ENCODE measurements around the gene APOD. TPM values are rescaled to one million over a fixed set of nuclear protein-coding genes. Genes with fewer than 3 reads are reported as not detected.

The APOD gene
- total RNA-seq, 2 experiments from 2014 or later = not detected

GRCh38 chr3:195556390-195556789 is 27.4 kb downstream of the APOD start:
- Mint-ChIP-seq H3K27ac (no peak overlapping the region), H3K36me3 (no peaks in the 10 kb centered on the region), H3K4me1 (peaks cover 42% of the 10 kb centered on the region), H3K9me3 (no peaks in the 10 kb centered on the region), H3K4me3 (no peak overlapping the region), H3K27me3 (no peaks in the 10 kb centered on the region)
- peak; percentile 31 for DNase-seq

GRCh38 chr3:195555110-195555509 is 28.6 kb downstream of the APOD start:
- Mint-ChIP-seq H3K4me1 (peaks cover 53% of the 10 kb centered on the region), H3K9me3 (no peaks in the 10 kb centered on the region), H3K4me3 (no peak overlapping the region), H3K27me3 (no peaks in the 10 kb centered on the region), H3K36me3 (no peaks in the 10 kb centered on the region), H3K27ac (peak overlapping the region; percentile 2)
- no peak for DNase-seq

- no peak for DNase-seq
- H3K4me3 Mint-ChIP-seq = no peak overlapping the region
- no peaks in the 10 kb centered on the region for H3K36me3 Mint-ChIP-seq
- H3K4me1 Mint-ChIP-seq = peaks cover 55% of the 10 kb centered on the region
- H3K27ac Mint-ChIP-seq = no peak overlapping the region
- no peaks in the 10 kb centered on the region for H3K9me3 Mint-ChIP-seq
- H3K27me3 Mint-ChIP-seq = no peaks in the 10 kb centered on the region
Measured at GRCh38 chr3:195554458-195554857, 29.3 kb downstream of the APOD start.

DNA sequence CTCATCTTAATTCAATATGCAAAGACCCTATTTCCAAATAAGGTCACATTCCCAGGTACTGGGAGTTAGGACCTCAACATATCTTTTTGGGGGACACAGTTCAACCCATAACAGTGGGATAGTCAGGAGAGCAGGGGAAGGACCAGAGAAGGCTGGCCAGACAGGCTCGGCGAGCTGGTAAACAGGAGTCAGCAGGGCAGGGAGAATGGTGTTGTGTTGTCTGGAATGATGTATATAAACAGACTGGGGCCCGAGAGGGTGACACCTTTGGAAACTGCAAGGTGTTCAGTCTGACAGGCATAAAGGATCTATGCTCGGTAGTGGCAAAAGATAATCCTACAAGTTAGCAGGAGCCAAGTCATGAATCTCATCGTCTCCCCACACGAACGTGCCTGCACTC is 30.5 kb downstream of the APOD start:
- Mint-ChIP-seq H3K9me3 (no peaks in the 10 kb centered on the region), H3K27me3 (no peaks in the 10 kb centered on the region), H3K36me3 (no peaks in the 10 kb centered on the region), H3K4me1 (peaks cover 56% of the 10 kb centered on the region), H3K27ac (peak overlapping the region; percentile 20), H3K4me3 (no peak overlapping the region)
- DNase-seq = no peak

DNA sequence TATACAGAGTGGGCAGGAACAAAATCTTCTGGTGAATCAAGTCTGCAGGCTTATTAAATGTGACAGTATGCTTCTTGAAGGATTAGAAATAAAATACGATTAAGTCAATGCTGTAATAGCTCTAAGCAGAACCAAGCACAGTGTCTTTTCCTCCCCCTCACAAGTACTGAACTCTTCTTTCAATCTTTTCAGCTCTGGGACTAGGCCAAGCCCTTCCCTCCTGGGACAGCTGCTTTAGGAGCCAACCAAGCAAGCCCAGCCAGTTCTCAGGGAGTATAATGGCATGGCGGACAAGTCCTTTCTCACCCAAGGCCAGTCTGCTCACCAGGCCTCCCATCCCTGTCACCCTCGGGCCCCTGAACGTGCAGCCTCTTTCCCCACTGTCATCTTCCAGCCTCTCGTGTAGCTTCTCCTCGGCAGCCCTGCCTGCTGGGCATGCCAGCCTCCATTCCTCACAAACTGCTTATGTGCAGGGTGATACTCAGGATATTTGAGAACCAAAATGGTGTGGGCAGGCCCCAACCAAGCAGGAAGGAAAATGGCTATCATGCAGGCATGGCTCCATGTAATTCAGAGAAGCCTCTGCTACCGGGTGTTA is 32.3 kb downstream of the APOD start:
- H3K27me3 Mint-ChIP-seq = no peaks in the 10 kb centered on the region
- no peaks in the 10 kb centered on the region for H3K36me3 Mint-ChIP-seq

GRCh38 chr3:195550723-195551122 is 33.0 kb downstream of the APOD start:
- Mint-ChIP-seq H3K4me1 (peaks cover 71% of the 10 kb centered on the region), H3K4me3 (peak overlapping the region; percentile 62), H3K27me3 (no peaks in the 10 kb centered on the region), H3K27ac (peak overlapping the region; percentile 84), H3K36me3 (peaks cover 3% of the 10 kb centered on the region), H3K9me3 (no peaks in the 10 kb centered on the region)
- DNase-seq = peak; percentile 51

More for the DNA sequence above, 32.3 kb downstream of the APOD start:
- Mint-ChIP-seq H3K4me3 (no peak overlapping the region), H3K9me3 (no peaks in the 10 kb centered on the region), H3K4me1 (peaks cover 68% of the 10 kb centered on the region), H3K27ac (peak overlapping the region; percentile 68)
- DNase-seq = no peak

DNA sequence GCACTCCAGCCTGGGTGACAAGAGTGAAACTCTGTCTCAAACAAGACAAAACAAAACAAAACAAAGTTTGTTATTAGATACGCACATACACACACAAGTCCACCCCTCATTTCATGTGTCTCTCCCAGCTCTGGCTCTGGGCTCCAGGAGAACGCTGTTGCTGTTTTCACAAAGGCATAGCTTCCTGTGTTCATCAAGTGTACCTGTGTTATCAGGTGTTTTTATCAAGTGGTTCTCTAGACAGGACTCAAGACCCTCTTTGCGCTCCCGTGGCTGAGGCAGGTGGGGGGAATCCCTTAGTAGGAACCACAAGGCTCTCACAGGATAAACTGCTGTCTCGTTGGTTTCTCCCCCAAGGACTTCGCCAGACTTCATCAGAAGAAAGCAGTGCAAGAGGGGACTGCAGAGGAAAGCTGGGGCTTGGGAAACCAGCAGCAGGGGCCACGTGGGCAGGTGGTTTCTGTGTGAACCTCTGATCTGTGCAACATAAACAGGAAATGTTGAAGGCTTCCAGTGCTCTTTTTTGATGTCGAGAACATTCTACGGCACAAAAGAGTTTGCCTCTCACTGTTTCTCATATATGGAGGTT is 33.7 kb downstream of the APOD start:
- H3K36me3 Mint-ChIP-seq = peaks cover 3% of the 10 kb centered on the region
- peaks cover 74% of the 10 kb centered on the region for H3K4me1 Mint-ChIP-seq
- DNase-seq = peak; percentile 73
- peak overlapping the region; percentile 84 for H3K27ac Mint-ChIP-seq
- H3K4me3 Mint-ChIP-seq = peak overlapping the region; percentile 59
- no peaks in the 10 kb centered on the region for H3K9me3 Mint-ChIP-seq
- H3K27me3 Mint-ChIP-seq = no peaks in the 10 kb centered on the region

GRCh38 chr3:195548987-195549386 is 34.8 kb downstream of the APOD start:
- H3K27ac Mint-ChIP-seq = peak overlapping the region; percentile 13
- no peak for DNase-seq
- H3K4me1 Mint-ChIP-seq = peaks cover 80% of the 10 kb centered on the region
- H3K27me3 Mint-ChIP-seq = no peaks in the 10 kb centered on the region
- H3K4me3 Mint-ChIP-seq = no peak overlapping the region
- H3K9me3 Mint-ChIP-seq = no peaks in the 10 kb centered on the region
- H3K36me3 Mint-ChIP-seq = peaks cover 3% of the 10 kb centered on the region

DNA sequence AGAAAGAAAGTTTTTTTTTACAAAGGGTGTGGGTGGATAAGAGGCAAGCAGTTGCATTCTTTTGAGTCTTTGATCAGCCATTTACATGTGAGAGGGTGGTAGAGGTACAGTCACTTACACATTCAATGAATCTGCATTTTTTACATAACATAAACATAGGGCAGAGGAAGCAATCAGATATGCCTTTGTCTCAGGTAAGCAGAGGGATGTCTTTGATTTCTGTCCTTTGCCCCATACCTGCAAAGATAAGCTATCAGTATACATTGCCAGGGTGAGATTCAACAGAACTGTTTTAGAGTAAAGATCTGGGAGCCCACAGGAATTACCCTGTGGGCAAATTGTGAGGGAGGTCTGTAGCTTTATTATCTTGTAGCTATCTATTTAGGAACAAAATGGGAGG is 35.2 kb downstream of the APOD start:
- Mint-ChIP-seq H3K36me3 (peaks cover 3% of the 10 kb centered on the region), H3K4me3 (no peak overlapping the region), H3K27ac (peak overlapping the region; percentile 13), H3K9me3 (no peaks in the 10 kb centered on the region), H3K4me1 (peaks cover 83% of the 10 kb centered on the region), H3K27me3 (no peaks in the 10 kb centered on the region)
- no peak for DNase-seq

- peak overlapping the region; percentile 1 for H3K27ac Mint-ChIP-seq
- H3K4me1 Mint-ChIP-seq = peaks cover 79% of the 10 kb centered on the region
- H3K27me3 Mint-ChIP-seq = no peaks in the 10 kb centered on the region
- H3K36me3 Mint-ChIP-seq = peaks cover 3% of the 10 kb centered on the region
- H3K9me3 Mint-ChIP-seq = no peaks in the 10 kb centered on the region
- no peak overlapping the region for H3K4me3 Mint-ChIP-seq
- no peak for DNase-seq
Measured at GRCh38 chr3:195548006-195548405, 35.7 kb downstream of the APOD start.

DNA sequence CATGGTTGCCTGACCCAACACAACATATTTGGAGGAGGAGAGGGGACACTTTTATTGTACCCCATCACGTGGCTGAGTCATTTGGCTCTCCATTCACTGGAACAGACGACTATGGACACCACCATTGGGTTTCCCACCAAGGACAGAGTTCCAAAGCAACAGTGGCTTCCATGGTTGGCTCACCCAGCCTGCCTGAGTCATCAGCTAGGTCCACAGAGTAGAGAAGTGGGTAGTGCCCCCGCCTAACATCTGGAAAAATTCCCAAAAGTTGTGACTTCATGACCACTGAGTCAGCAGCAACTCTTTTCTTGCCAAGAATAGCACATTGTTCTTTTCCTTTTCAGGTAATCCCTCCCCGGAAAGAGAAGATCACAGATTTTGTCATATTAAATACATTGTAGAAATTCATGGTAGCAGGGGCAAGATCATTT is 37.6 kb downstream of the APOD start:
- H3K27me3 Mint-ChIP-seq = no peaks in the 10 kb centered on the region
- H3K9me3 Mint-ChIP-seq = no peaks in the 10 kb centered on the region
- peaks cover 66% of the 10 kb centered on the region for H3K4me1 Mint-ChIP-seq
- peaks cover 9% of the 10 kb centered on the region for H3K36me3 Mint-ChIP-seq
- H3K27ac Mint-ChIP-seq = peak overlapping the region; percentile 88
- peak overlapping the region; percentile 53 for H3K4me3 Mint-ChIP-seq
- DNase-seq = peak; percentile 36

- DNase-seq = no peak
- peaks cover 20% of the 10 kb centered on the region for H3K36me3 Mint-ChIP-seq
- H3K27ac Mint-ChIP-seq = peak overlapping the region; percentile 87
- no peaks in the 10 kb centered on the region for H3K9me3 Mint-ChIP-seq
- H3K27me3 Mint-ChIP-seq = no peaks in the 10 kb centered on the region
- H3K4me1 Mint-ChIP-seq = peaks cover 66% of the 10 kb centered on the region
- peak overlapping the region; percentile 95 for H3K4me3 Mint-ChIP-seq
Measured at GRCh38 chr3:195544634-195545033, 39.1 kb downstream of the APOD start.

DNA sequence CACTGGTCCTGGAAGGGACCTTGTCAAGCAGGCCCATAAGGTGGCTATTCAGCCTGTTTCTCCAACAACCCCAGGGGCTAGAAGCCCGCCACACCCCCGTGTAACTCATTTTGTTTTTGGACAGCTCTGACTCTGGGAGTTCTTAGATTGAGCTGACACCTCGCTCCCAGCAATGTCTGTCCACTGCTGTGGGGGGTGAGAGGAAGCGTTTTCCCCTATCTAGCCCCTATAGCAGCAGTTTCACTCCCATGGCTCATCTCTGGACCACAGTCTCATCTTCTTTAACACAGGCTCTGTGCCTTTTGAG is 39.6 kb downstream of the APOD start:
- Mint-ChIP-seq H3K36me3 (peaks cover 25% of the 10 kb centered on the region), H3K27me3 (no peaks in the 10 kb centered on the region), H3K4me3 (peak overlapping the region; percentile 95), H3K4me1 (peaks cover 70% of the 10 kb centered on the region), H3K9me3 (no peaks in the 10 kb centered on the region), H3K27ac (peak overlapping the region; percentile 87)
- no peak for DNase-seq

- Mint-ChIP-seq H3K36me3 (peaks cover 28% of the 10 kb centered on the region), H3K4me3 (peak overlapping the region; percentile 95), H3K9me3 (no peaks in the 10 kb centered on the region), H3K4me1 (peaks cover 71% of the 10 kb centered on the region), H3K27me3 (no peaks in the 10 kb centered on the region), H3K27ac (peak overlapping the region; percentile 87)
- DNase-seq = peak; percentile 42
Measured at GRCh38 chr3:195543500-195544229, 40.1 kb downstream of the APOD start.

- Mint-ChIP-seq H3K9me3 (no peaks in the 10 kb centered on the region), H3K27ac (peak within 1 kb of the TSS; percentile 88)
Measured at GRCh38 chr3:195542698-195543499, 40.8 kb downstream of the APOD start, which contains the start of gene PPP1R2. TSS of gene PPP1R2 (minus strand) at chr3:195543325. CDS start at chr3:195543025, 300 bp downstream.

More at GRCh38 chr3:195542698-195543499, 40.8 kb downstream of the APOD start, which contains the start of gene PPP1R2:
- peaks cover 67% of the 10 kb centered on the region for H3K4me1 Mint-ChIP-seq
- peak within 1 kb of the TSS; percentile 95 for H3K4me3 Mint-ChIP-seq
- peaks cover 28% of the 10 kb centered on the region for H3K36me3 Mint-ChIP-seq
- peak; percentile 93 for DNase-seq
- H3K27me3 Mint-ChIP-seq = no peaks in the 10 kb centered on the region

Measured in activated naive CD8-positive, alpha-beta T cell treated with anti-CD3 and anti-CD28 coated beads for 36 hours (primary cell).